ENCODE data around the gene SLCO4C1. TPM values are rescaled to one million over a fixed set of nuclear protein-coding genes. Genes with fewer than 3 reads are reported as not detected.

SLCO4C1 gene
- total RNA-seq, 1 donor from 2014 or later = 0.23 TPM

DNA sequence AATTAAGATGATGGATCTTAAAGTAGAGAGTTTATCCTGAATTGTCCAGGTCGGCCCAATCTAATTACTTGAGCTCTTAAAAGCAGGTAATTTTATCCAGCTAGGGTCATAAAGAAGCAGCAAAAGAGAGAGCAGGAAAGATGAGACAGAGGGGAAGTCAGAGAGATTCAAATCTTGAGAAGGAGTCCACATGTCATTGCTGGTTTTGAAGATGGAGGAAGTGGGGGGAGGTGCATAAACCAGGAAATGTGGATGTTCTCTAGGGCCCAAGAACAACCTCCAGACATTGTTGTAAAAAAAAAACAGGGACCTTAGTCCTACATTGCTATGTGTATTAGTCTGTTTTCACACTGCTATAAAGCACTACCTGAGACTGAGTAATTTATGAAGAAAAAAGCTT is 66.4 kb downstream of the SLCO4C1 start:
- no peaks in the 10 kb centered on the region for H3K27me3 ChIP-seq (ENCODE audit: insufficient read depth, low read length)
- TF ChIP-seq CTCF (IDR thresholded peaks at IDR 0.05; ENCODE audit: insufficient read depth, low read depth, low read length) = no peak
- TF ChIP-seq EZH2 (IDR thresholded peaks at IDR 0.05; ENCODE audit: insufficient read depth, low read length) = no peak

DNA sequence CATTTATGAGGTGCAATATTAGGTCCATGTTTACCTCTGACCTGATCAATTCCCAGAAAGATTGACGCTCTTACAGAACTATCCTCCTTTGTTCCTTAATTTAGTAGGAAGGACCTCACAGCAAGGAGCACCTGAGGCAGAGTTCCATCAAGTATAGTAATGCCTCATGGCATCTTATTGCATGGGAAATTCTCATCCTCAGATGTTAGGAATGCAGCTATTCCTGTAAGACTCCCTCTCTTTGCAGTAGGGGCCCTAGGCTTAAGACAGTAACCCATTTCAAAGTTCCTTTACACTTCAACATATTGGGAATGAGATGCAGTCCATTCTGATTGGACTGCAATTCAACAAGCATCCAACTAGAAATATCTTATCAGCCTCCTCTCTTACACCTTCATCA is 69.8 kb downstream of the SLCO4C1 start:
- FAIRE-seq = no peak
- no peak overlapping the region for H3K27ac Mint-ChIP-seq (ENCODE audit: unreplicated experiment)

More for the DNA sequence above, 66.4 kb downstream of the SLCO4C1 start:
- no peaks in the 10 kb centered on the region for H4K20me1 ChIP-seq (ENCODE audit: insufficient read depth, low read length)
- no peaks in the 10 kb centered on the region for H3K36me3 ChIP-seq (ENCODE audit: insufficient read depth, low read length)
- Mint-ChIP-seq H3K36me3 (ENCODE audit: low read depth, unreplicated experiment) (no peaks in the 10 kb centered on the region), H3K4me3 (ENCODE audit: unreplicated experiment) (no peak overlapping the region), H3K27me3 (ENCODE audit: low read depth, unreplicated experiment) (no peaks in the 10 kb centered on the region), H3K27ac (ENCODE audit: unreplicated experiment) (no peak overlapping the region), H3K4me1 (ENCODE audit: low read depth, unreplicated experiment) (no peaks in the 10 kb centered on the region), H3K9me3 (ENCODE audit: unreplicated experiment) (no peaks in the 10 kb centered on the region)
- no peak overlapping the region for H3K9ac ChIP-seq (ENCODE audit: low read length)
- DNase-seq (ENCODE audit: low read depth) (no peak), FAIRE-seq (no peak)
- H3K4me3 ChIP-seq (ENCODE audit: insufficient read depth, low read depth, low read length) = no peak overlapping the region
- H2AFZ ChIP-seq (ENCODE audit: low read depth, low read length) = no peak overlapping the region
- H3K9me3 ChIP-seq (ENCODE audit: insufficient read depth, low read depth, low read length) = no peaks in the 10 kb centered on the region
- H3K27ac ChIP-seq (ENCODE audit: low read depth, low read length) = no peak overlapping the region
- H3K4me2 ChIP-seq (ENCODE audit: low read length) = no peak overlapping the region
- no peaks in the 10 kb centered on the region for H3K4me1 ChIP-seq (ENCODE audit: insufficient read depth, low read length)
- H3K79me2 ChIP-seq (ENCODE audit: insufficient read depth, low read length) = no peaks in the 10 kb centered on the region

More for the DNA sequence above, 69.8 kb downstream of the SLCO4C1 start:
- Histone ChIP-seq H3K9ac (ENCODE audit: low read length) (no peak overlapping the region), H3K4me2 (ENCODE audit: low read length) (no peak overlapping the region), H3K27ac (ENCODE audit: low read depth, low read length) (no peak overlapping the region), H4K20me1 (ENCODE audit: insufficient read depth, low read length) (no peaks in the 10 kb centered on the region), H3K4me3 (ENCODE audit: insufficient read depth, low read depth, low read length) (no peak overlapping the region), H2AFZ (ENCODE audit: low read depth, low read length) (no peak overlapping the region), H3K79me2 (ENCODE audit: insufficient read depth, low read length) (no peaks in the 10 kb centered on the region), H3K4me1 (ENCODE audit: insufficient read depth, low read length) (no peaks in the 10 kb centered on the region), H3K9me3 (ENCODE audit: insufficient read depth, low read depth, low read length) (no peaks in the 10 kb centered on the region), H3K27me3 (ENCODE audit: insufficient read depth, low read length) (no peaks in the 10 kb centered on the region), H3K36me3 (ENCODE audit: insufficient read depth, low read length) (no peaks in the 10 kb centered on the region)
- no peaks in the 10 kb centered on the region for H3K36me3 Mint-ChIP-seq (ENCODE audit: low read depth, unreplicated experiment)
- H3K4me1 Mint-ChIP-seq (ENCODE audit: low read depth, unreplicated experiment) = no peaks in the 10 kb centered on the region
- TF ChIP-seq EZH2 (IDR thresholded peaks at IDR 0.05; ENCODE audit: insufficient read depth, low read length) (no peak), CTCF (IDR thresholded peaks at IDR 0.05; ENCODE audit: insufficient read depth, low read depth, low read length) (no peak)
- DNase-seq (ENCODE audit: low read depth) = no peak
- no peak overlapping the region for H3K4me3 Mint-ChIP-seq (ENCODE audit: unreplicated experiment)
- H3K9me3 Mint-ChIP-seq (ENCODE audit: unreplicated experiment) = no peaks in the 10 kb centered on the region
- H3K27me3 Mint-ChIP-seq (ENCODE audit: low read depth, unreplicated experiment) = no peaks in the 10 kb centered on the region

Data from astrocyte (in vitro differentiated cells and primary cell).